Measurements from ENCODE around the gene SH3RF3.

Gene SH3RF3

DNA sequence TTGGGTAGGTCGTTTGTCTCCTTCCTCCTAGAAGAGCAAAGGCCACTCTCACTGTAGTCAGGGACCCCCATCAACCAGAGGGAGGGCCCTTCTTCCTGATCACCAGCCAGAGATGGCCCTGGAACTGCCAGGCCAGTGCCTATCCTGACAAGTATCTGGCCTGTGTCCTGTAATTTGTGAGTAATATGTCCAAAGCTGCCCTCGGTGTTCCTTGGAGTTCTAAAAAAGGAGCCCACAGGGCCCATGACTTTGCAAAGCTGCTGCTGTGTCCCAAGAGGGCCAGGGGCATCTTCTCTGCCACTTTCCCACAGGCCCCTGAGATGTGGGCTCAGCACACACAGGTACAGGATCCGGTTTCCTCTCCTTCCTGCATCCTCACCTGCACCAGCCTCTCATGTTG is 272.4 kb downstream of the SH3RF3 start:
- DNase-seq: no peak

DNA sequence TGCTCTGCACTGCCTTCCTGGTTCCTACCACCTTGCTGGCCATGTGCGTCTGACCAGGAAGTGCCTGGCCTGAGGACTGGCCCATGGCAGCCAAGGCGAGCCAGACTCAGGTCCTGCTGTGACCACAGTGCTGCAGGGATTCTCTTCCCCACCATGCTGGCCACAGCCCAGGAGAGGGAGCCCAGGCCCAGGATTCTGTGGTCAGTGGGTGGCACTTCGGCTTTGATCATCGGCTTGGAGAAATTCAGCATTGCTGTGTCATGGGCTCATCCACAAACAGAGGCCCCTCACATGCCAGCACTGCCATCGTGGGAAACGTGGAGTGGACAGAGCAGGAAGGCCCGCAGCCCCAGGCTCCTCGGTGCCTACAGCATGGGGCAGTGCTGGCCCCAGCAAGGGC is 273.2 kb downstream of the SH3RF3 start:
- no peak for DNase-seq

DNA sequence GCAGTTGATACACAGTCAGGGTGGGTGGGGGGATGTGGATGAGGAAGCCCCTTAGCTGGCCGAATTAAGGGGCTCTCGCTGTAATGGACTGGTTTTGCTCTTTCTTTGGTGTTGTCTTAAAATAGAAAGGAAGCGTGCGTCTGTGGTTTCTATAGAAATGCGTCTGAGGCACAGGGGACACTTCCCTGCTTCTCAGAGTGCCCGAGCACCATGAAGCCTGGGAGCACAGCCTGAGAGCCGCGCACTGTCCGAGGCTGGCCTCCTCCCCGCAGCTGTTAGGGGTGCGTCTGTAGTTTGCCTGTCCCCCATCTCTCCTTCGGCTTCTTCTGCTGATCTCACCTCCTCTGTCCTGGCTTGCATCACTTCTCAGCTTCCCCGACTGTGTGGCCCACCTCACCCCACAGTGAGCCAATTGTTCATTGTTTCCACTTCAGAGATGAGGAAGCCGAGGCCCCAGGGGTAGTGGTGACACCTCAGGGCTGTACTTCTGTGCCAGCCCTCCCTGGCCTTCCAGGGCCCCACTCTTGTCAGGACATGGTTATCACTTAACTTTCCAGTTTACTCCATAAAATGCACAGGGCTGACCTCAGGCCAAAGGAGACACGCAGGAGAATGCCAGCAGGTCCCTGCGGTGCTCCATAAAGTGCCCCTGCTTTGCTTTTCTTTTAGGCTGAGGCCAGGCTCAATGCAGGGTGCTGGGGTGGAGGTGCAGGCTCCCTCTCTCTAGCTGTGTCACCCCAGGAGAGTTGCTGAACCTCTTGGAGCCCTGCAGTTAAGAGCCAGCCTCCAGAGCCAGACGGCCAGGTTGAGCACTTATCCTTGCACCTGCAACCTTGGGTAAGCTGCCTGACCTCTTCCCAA is 274.2 kb downstream of the SH3RF3 start:
- DNase-seq: no peak

- DNase-seq: no peak
Measured at GRCh38 chr2:109403841-109404201, 274.8 kb downstream of the SH3RF3 start.

- no peak for DNase-seq
Measured at GRCh38 chr2:109404681-109405080, 275.7 kb downstream of the SH3RF3 start.

DNA sequence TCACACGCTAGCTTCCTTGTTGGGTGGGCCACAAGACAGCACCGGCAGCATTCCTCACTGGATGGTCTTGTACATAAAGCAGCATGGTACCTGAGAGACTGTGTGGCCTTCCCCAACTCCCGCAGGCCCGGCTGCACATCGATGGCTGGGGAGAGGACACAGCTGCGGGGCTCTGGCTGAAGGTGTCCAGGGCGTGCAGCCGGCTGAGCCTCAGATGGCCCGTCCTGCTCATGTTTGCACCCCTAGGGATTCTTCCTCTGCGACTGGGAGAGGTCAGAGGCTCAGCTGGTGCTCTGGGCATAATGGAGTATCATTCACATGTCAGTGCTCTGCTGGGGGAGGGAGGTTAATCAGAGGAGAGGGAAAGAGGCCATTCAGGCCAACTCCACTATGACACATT is 276.9 kb downstream of the SH3RF3 start:
- no peak for DNase-seq

- DNase-seq: no peak
Measured at GRCh38 chr2:109406301-109406700, 277.3 kb downstream of the SH3RF3 start.

GRCh38 chr2:109407276-109408042 is 278.5 kb downstream of the SH3RF3 start:
- DNase-seq: no peak

DNA sequence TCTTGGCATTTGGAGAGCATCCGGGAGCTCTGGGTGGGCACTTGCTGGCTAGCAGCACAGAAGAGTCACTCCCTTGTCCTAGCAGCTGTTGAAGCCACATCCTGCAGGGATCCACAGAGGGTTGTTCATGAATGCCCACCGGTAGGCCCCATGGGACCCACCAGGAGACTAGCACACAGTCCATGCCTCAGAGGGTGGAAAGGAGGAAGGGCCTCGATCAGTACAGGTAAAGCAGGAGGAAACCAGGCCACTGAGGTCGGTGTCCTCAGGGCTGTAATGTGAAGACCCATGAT is 279.0 kb downstream of the SH3RF3 start:
- DNase-seq: no peak

DNA sequence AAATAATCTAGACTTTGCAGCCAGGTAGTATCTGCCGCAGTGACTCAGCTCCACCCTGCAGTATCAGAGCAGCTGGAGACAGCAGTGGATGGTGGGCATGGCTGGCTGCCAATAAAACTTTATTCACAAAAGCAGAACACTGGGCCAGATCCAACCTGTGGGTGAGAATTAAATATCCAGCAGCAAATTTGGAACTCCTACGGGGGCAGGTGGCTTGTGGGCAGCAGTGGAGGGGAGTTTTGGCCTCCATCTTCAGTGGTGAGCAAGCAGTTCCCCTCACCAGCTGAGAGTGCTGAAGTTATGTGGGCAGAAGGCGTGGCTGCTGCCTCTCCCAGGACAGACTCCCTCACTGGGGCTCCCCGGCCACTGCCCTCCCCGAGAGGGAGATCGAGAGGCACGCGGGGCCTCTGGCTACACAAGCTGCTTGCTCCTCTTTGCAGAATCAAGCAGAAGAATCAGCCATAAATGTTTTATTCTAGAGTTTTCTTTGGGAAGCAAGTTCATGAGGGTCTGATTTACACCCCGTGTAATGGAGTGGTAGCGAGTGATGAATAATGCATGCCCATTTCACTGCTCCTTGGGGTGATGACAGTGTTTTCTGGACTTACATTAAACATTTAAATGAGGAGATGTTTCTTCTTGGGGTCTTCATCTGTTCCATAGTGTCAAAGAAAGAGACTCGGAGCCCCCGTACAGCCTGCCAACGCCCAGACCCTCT is 280.5 kb downstream of the SH3RF3 start:
- no peak for DNase-seq

- no peak for DNase-seq
Measured at GRCh38 chr2:109410039-109410815, 281.2 kb downstream of the SH3RF3 start.

DNA sequence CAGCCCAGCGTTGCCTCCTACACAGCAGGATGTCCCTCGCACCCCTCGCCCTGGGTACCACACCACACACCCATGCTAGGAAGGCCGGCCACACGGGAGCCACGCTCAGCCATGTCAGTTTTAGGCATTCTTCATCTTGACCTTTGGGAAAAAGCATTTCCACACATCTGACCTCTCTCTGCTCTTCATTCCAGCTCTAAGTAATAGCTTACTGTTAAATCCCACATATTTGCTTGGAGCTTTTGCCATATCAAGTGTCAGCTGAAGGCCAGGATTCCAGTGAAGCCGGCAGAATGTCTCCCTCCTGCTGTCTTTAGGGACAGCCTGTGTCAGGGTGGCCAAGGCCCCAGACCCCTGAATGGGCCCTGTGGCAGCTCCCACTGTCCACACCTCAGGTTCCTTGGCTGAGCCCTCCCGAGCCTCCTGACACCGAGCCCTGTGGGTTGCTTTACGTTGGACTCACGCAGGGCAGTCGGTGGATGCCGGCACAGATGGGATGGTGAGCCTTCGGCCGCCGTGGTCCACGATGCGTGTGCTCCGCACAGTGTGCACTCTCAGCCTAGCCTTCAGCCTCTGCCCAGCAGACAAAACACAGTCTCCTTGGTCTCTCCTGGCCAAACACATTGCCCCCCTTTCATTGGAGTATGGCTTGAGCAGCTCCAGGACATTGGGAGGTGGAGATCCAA is 282.8 kb downstream of the SH3RF3 start:
- DNase-seq: no peak

DNA sequence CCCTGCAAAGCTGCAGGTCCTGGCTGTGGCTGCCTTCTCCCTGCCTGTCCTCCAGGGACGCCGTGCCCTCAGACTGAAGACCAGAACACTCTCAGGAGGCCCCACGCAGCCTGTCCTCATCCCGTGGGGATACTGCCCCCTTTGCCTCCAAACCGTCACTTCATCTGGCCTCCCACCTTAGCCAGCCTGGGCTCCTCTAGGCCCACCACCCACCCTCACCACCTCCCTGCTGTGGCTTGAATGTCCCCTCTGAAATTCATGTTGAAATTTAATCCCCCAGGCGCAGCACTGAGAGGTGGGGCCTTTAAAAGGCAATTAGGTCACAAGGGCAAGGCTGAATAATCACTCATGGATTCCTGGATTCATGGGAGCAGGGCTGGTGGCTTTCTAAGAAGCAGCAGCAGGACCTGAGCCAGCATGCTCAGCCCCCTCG is 286.6 kb downstream of the SH3RF3 start:
- no peak for DNase-seq

GRCh38 chr2:109417701-109418335 is 288.8 kb downstream of the SH3RF3 start:
- no peak for DNase-seq

- DNase-seq: no peak
Measured at GRCh38 chr2:109418716-109419115, 289.7 kb downstream of the SH3RF3 start.

DNA sequence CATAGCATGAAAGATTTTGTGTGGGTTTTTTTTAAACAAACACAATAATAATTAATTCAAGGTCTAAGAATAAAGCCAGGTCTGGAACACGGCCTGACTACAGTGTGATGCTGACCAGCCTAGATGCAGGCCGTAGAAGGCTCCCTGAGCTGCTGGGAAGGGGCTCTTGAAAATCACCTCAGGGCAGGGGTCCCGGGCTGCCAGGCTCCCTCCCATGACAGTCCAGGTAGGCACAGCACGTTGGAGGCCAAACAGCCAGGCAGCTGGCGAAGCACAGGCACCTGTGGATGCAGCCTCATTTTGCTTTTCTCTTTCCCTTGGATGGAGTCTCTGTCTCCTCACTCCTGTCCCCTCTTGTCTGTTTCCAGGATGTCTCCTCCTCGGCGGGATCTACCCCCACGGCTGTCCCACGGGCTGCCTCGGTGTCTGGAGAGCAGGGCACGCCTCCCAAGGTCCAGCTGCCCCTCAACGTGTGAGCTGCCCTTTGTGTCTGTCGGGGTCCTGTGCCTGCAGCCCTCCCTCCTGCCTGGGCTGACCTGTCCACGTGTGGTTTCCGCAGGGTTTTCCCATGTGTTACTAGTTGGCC is 290.3 kb downstream of the SH3RF3 start:
- no peak for DNase-seq

DNA sequence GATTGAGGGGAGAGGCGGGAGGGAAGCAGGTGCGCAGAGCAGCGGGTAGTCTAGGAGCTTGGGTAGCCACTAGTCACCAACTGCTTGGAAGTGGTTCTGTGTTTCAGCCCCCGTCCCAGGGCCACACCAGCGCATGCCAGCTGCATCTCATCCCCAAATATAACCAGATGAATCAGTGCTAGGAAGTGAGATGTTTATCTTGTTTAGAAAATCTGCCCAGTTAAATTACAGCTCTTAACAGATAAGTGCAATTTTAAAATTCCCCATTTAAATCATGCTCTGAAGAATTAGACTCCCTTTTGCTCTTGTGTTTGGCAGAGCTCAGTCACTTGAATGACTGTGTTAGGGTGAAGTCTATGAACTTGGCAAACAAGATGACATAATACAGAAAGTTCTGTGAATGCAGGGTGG is 291.0 kb downstream of the SH3RF3 start:
- no peak for DNase-seq

- DNase-seq: no peak
Measured at GRCh38 chr2:109421101-109421500, 292.1 kb downstream of the SH3RF3 start.

- no peak for DNase-seq
Measured at GRCh38 chr2:109421642-109422041, 292.6 kb downstream of the SH3RF3 start.

GRCh38 chr2:109422071-109422757 is 293.2 kb downstream of the SH3RF3 start:
- no peak for DNase-seq
